ENCODE data around the gene KIAA1549. TPM values are rescaled to one million over a fixed set of nuclear protein-coding genes. Genes with fewer than 3 reads are reported as not detected.

Gene KIAA1549
- total and polyA plus RNA-seq, 2 donors (not counting 1 experiment from before 2014, with no cell fraction given): under 0.01 to 0.52 TPM

DNA sequence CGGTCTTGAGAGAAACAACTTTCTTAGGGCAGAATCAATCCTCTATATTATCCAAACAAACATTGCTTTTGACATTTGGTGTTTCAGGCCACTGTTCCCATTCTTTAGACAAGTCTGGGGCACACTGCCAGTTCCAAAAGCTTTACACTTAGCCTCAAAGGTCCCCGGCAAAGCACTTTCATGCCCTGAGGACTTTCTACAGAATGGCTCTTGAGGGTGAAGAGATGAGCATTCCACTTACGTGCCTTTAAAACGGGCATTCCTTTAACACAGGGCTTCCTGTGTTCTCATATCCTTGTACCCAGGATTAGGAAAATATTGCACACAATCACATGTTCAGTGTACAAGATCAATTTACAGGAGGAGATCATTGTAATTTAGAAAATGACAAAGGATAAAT is 196.5 kb downstream of the KIAA1549 start:
- CTCF ChIA-PET: no interaction called here
- intact Hi-C loops (cut with micrococcal nuclease): no loop called here
- no peak overlapping the region for H3K27ac Mint-ChIP-seq
- WGBS (ENCODE audit: insufficient coverage): 42% methylated on average over 2 of the region's 4 CpGs
- H4K20me1 ChIP-seq (ENCODE audit: control insufficient read depth, insufficient read depth, low read length, poor library complexity, severe bottlenecking): no peaks in the 10 kb centered on the region
- H3K27ac ChIP-seq (ENCODE audit: low read length in 2 of 2): no peak overlapping the region
- H3K4me2 ChIP-seq (replicated peaks; ENCODE audit: low read depth, low read length, poor library complexity, severe bottlenecking): no peak overlapping the region
- H3K4me1 Mint-ChIP-seq: no peaks in the 10 kb centered on the region
- ATAC-seq (ENCODE audit: low read depth) (no peak), DNase-seq (no peak)
- H2AFZ ChIP-seq (ENCODE audit: insufficient read depth, low read depth, low read length, poor library complexity, severe bottlenecking): no peak overlapping the region
- peaks cover 0 to 6% (median 2%) of the 10 kb centered on the region in 3 donors for H3K9me3 ChIP-seq (ENCODE audit: control extremely low read depth in 1 of 3, control insufficient read depth in 2 of 3, insufficient read depth in 1 of 3, low read length in 2 of 3)
- POLR2A ChIA-PET: no interaction called here
- TF ChIP-seq EZH2 (IDR thresholded peaks at IDR 0.05; ENCODE audit: borderline replicate concordance, insufficient read depth, low read depth, low read length, poor library complexity, severe bottlenecking): no peak
- TF ChIP-seq, protein P1, sequence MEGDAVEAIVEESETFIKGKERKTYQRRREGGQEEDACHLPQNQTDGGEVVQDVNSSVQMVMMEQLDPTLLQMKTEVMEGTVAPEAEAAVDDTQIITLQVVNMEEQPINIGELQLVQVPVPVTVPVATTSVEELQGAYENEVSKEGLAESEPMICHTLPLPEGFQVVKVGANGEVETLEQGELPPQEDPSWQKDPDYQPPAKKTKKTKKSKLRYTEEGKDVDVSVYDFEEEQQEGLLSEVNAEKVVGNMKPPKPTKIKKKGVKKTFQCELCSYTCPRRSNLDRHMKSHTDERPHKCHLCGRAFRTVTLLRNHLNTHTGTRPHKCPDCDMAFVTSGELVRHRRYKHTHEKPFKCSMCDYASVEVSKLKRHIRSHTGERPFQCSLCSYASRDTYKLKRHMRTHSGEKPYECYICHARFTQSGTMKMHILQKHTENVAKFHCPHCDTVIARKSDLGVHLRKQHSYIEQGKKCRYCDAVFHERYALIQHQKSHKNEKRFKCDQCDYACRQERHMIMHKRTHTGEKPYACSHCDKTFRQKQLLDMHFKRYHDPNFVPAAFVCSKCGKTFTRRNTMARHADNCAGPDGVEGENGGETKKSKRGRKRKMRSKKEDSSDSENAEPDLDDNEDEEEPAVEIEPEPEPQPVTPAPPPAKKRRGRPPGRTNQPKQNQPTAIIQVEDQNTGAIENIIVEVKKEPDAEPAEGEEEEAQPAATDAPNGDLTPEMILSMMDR (IDR thresholded peaks at IDR 0.05): no peak
- no peaks in the 10 kb centered on the region for H3K27me3 ChIP-seq (replicated peaks in 1 of 4; ENCODE audit: control extremely low read depth in 1 of 4, control insufficient read depth in 3 of 4, insufficient read depth in 4 of 4, low read length in 3 of 4)
- H3K4me1 ChIP-seq (ENCODE audit: control insufficient read depth in 2 of 2, insufficient read depth in 2 of 2, low read length in 2 of 2): no peaks in the 10 kb centered on the region
- H3K9me3 Mint-ChIP-seq (ENCODE audit: insufficient read depth): peaks cover 4% of the 10 kb centered on the region
- H3K79me2 ChIP-seq (ENCODE audit: control insufficient read depth, insufficient read depth, low read length): no peaks in the 10 kb centered on the region
- no peak overlapping the region for H3K4me3 ChIP-seq (ENCODE audit: control extremely low read depth in 1 of 5, extremely low read depth in 1 of 5, insufficient read depth in 1 of 5, low read depth in 2 of 5, low read length in 4 of 5)
- H3K9ac ChIP-seq (ENCODE audit: low read length): no peak overlapping the region
- H3K36me3 ChIP-seq (replicated peaks in 1 of 2; ENCODE audit: control extremely low read depth in 1 of 2, control insufficient read depth in 1 of 2, extremely low read depth in 1 of 2, insufficient read depth in 2 of 2, low read length in 1 of 2): no peaks in the 10 kb centered on the region
- H3K27me3 Mint-ChIP-seq: peaks cover 3% of the 10 kb centered on the region
- no peak overlapping the region for H3K4me3 Mint-ChIP-seq

Small RNAs within 50 kb of the gene (small RNA-seq; reads per million reads assigned to genes)
- not detected for gene RNU6-1272P (ENCODE audit: insufficient read length, low read depth, low replicate concordance)

Other genes starting within 250 kb of the KIAA1549 start
- gene TMEM213, start 183.4 kb downstream of the KIAA1549 start, total RNA-seq: not detected in 2 replicates
- gene TMEM213, start 183.4 kb downstream of the KIAA1549 start, polyA plus RNA-seq: not detected in 2 replicates
- gene ATP6V0A4, start 183.2 kb downstream of the KIAA1549 start, total RNA-seq: not detected in 2 replicates
- not detected in 2 replicates for gene ATP6V0A4, start 183.2 kb downstream of the KIAA1549 start, polyA plus RNA-seq
- 1.8 and 2.3 TPM in 2 replicates for gene ZC3HAV1L, start 54.7 kb upstream of the KIAA1549 start, total RNA-seq
- gene ZC3HAV1L, start 54.7 kb upstream of the KIAA1549 start, polyA plus RNA-seq: 0.82 and 1.5 TPM in 2 replicates
- gene ZC3HAV1, start 128.3 kb upstream of the KIAA1549 start, total RNA-seq: 101 TPM in 2 replicates
- 45.9 and 65.2 TPM in 2 replicates for gene ZC3HAV1, start 128.3 kb upstream of the KIAA1549 start, polyA plus RNA-seq
- gene UBN2, start 249.8 kb upstream of the KIAA1549 start, total RNA-seq: 33.4 and 36.1 TPM in 2 replicates
- gene UBN2, start 249.8 kb upstream of the KIAA1549 start, polyA plus RNA-seq: 2.4 and 3.5 TPM in 2 replicates

Measured in B cell (primary cell).